DMS153 (cell line): ENCODE results near the gene DCTN2.
"Not testable (repeated sequence)": the region's sequence is repeated elsewhere in the genome, so short reads cannot be mapped to it uniquely, and the experiment has no call there.

Experiments
- DNase-seq: peaks from one replicate; lab custom pipeline; 2025; lab: John Stamatoyannopoulos, UW

Gene DCTN2

GRCh38 chr12:57515408-57515933, 31.5 kb downstream of the DCTN2 start:
- DNase-seq: no peak

- DNase-seq: no peak
Measured at GRCh38 chr12:57514720-57515407, 32.1 kb downstream of the DCTN2 start.

DNA sequence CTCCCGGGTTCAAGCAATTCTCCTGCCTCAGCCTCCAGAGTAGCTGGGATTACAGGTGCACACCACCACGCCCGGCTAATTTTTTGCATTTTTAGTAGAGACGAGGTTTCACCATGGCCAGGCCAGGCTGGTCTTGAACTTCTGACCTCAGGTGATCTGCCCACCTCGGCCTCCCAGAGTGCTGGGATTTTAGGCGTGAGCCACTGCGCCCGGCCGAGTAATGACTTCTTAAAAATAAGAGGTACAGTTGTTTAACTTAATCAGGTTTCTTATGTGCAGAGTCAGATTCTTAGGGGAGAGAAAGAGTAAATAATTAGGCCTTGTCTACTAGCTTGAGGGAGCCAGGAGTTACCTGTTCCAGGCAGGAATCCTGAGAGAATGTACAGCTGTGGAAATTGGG, 32.7 kb downstream of the DCTN2 start:
- DNase-seq: not testable (repeated sequence)

- DNase-seq: not testable (repeated sequence)
Measured at GRCh38 chr12:57513677-57514076, 33.3 kb downstream of the DCTN2 start.

DNA sequence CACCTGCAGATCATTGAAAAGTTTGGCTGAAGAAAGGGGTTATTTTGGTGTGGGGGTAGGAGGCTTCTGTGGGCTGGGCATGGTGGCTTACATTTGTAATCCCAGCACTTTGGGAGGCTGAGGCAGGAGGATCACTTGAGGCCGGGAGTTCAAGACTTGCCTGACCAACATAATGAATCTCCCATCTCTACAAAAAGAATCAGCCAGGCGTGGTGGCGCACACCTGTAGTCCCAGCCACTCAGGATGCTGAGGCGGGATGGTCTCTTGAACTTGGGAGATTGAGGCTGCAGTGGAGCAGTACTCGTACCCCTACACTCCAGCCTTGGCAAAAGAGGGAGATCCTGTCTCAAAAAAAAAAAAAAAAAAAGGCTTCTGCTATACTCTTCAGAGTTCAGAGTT, 33.7 kb downstream of the DCTN2 start:
- DNase-seq: no peak

GRCh38 chr12:57512665-57513064, 34.3 kb downstream of the DCTN2 start:
- DNase-seq: no peak

GRCh38 chr12:57511588-57512325, 35.2 kb downstream of the DCTN2 start:
- no peak for DNase-seq

GRCh38 chr12:57511161-57511560, 35.8 kb downstream of the DCTN2 start:
- no peak for DNase-seq

GRCh38 chr12:57507796-57508195, 39.2 kb downstream of the DCTN2 start:
- DNase-seq: not testable (repeated sequence)

DNA sequence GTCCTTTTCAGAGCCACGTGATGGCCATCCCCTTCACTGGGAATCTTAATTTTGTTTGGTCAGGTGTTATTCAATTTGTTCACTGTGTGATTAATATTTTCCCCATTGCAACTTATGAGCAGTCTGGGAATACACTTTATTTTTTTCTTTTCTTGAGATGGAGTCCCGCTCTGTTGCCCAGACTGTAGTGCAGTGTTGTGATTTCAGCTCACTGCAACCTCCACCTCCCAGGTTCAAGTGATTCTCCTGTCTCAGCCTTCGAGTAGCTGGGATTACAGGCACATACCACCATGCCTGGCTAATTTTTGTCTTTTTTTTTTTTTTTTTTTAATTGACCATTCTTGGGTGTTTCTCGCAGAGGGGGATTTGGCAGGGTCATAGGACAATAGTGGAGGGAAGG, 40.5 kb downstream of the DCTN2 start:
- DNase-seq: not testable (repeated sequence)

- DNase-seq: not testable (repeated sequence)
Measured at GRCh38 chr12:57502311-57502969, 44.6 kb downstream of the DCTN2 start.

DNA sequence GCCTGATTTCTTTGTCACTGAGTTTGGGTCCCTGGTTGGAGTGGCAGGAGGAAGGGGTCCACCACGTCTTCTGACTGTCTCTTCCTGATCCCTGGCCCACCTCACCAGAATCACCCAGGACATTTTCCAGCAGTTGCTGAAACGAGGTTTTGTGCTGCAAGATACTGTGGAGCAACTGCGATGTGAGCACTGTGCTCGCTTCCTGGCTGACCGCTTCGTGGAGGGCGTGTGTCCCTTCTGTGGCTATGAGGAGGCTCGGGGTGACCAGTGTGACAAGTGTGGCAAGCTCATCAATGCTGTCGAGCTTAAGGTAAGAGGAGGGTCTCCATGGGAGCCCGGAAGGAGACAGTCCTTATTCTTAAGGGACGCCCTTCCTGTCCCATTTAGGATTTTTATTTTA, 46.8 kb downstream of the DCTN2 start:
- DNase-seq: no peak

DNA sequence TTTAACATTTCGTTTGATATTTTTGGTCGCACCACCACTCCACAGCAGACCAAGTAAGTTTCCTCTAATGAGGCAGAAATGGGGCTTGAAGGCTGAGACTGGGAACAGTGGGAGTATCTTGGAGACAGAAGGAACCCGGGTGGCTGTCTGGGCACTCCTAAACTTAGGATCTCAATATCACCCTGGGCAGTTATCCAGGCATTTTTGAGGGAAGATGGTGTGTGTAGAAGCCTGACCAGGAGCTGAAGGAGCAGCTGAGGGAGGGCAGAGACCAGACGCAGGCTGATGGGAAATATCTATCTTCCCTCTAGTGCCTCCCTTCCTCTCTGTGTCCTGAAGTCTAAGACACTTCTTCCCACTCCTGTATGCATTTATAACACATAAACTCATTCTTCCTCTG, 48.4 kb downstream of the DCTN2 start:
- DNase-seq: no peak

DNA sequence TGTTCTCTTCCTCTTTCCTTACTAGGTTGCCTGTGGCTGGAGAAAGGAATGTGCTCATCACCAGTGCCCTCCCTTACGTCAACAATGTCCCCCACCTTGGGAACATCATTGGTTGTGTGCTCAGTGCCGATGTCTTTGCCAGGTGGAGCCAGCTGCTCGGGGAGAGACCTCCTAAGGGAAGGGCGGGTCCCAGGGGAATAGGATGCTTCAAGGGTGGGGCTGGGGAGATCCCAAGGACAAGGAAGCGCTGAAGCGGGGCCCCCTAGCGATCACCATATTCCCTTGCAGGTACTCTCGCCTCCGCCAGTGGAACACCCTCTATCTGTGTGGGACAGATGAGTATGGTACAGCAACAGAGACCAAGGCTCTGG, 48.9 kb downstream of the DCTN2 start:
- no peak for DNase-seq

DNA sequence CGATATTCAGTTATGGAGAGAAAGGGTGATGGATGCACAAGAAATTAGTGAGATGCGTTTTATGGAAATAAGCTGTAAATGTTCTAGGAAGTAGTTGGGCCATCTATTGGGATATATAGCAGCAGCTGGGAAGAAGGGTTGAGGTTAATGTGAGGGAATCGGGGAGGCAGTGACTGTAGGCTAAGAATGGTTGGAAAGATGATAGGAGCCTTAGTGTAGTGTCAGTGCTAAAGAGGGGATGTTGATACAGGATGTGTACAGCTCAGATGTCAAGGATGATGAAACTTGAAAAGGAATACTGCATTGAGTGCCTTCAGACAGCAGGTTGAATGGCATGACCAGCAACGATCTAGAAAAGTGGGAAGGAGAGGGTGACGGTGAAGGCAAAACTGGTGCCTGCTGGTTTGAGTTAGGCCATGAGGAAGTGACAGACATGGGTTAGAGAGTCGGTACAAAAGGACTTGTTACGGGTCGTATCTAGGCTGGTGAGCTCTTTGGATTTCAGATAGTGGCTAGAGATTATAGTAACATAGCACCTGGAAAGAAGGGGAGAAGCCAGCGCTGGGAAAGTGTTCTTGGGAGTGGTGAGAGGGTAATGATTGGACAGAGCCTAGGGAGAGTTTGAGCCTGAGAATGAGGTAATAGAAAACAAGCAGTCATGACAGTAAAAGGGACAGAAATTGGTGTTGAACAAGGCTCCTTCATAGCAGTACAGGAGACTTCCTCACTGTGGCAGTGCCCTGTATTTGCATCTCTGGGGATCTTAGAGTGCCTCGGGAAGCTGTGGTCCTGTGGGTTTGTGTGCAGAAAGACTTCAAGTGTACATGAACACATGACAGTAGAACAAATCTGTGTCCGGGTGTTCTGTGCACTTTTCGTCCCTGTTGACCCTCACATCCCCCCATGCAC, 49.5 kb downstream of the DCTN2 start:
- DNase-seq: no peak

DNA sequence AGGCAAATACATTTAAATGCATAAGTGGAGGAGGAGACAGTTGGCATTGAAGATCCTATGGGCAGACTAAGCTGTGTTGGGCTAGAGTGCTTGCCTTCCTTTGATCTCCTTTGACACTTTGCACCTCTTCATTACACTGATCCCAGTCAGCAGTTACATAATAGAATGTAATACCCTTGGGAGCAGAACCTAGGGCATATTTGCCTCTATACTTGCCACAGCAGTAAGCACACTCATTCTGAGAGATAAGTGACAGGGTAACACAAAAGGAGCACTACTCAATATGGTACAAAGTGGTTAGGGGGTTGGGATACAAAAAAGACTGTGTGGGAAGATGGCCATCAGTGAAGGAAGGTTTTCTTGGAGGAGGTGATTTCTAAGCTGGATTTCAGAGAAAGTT, 50.2 kb downstream of the DCTN2 start:
- DNase-seq: no peak

- DNase-seq: not testable (repeated sequence)
Measured at GRCh38 chr12:57495051-57495701, 51.8 kb downstream of the DCTN2 start.

DNA sequence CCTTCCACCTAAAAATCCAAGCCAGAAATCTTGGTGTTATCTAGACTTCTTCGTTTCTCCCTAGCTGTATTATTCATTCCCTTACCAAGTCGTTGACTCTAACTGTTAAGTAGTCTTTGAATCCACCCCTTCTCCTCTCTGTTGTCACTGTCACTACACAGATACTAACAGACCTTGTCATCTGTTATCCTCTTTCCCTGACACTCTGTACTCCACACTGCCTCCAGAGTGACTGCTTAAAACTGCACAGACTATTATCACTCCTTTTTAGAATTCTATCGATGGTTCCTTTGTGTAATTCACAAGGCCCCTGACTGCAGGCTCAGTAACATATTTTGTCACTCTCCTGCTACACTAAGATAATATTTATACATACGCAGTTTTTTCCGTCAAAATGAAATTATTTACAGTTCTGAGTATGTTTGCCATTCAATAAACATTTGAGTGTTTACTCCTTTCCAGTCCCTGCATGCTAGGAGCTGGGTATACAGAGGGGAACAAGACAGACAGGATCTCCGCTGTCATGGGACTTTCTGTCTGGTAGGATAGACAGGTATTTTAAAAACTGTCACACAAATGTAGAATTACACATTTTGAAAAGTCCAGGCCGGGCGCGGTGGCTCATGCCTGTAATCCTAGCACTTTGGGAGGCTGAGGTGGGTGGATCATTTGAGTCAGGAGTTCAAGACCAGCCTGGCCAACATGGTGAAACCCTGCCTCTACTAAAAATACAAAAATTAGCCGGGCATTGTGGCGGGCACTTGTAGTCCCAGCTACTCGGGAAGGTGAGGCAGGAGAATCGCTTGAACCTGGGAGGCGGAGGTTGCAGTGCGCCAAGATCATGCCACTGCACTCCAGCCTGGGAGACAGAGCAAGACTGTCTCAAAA, 55.4 kb downstream of the DCTN2 start:
- DNase-seq: no peak

- no peak for DNase-seq
Measured at GRCh38 chr12:57490126-57490525, 56.9 kb downstream of the DCTN2 start.

GRCh38 chr12:57489157-57489641, 57.8 kb downstream of the DCTN2 start:
- no peak for DNase-seq
